Measurements from ENCODE around the gene ONECUT1. TPM values are rescaled to one million over a fixed set of nuclear protein-coding genes. Genes with fewer than 3 reads are reported as not detected.

The ONECUT1 gene
- total and polyA plus RNA-seq, 10 of the 15 experiments (the other 5 are each of a cell fraction or from before 2014, with no cell fraction given), result 0.28 TPM; not detected in 9

GRCh38 chr15:52782514-52782913 is 7.6 kb downstream of the ONECUT1 start:
- no peak overlapping the region for H3K27ac ChIP-seq (ENCODE audit: control insufficient read depth, insufficient read depth)
- FAIRE-seq, result no peak
- ChIA-PET SMC1A (ENCODE audit: uncharacterized antibody, unreplicated experiment) (interaction anchor here (0.6 to 1.5 kb wide), 3 partner anchors 12 to 936 kb away, joined by 3 read pairs; no protein-coding TSS in a partner anchor), POLR2A (no interaction called here), CTCF (interaction anchor here (1.1 to 1.5 kb wide), 4 partner anchors 8 to 414 kb away, joined by 3 read pairs; no protein-coding TSS in a partner anchor), RAD21 (ENCODE audit: unreplicated experiment) (no interaction called here)
- TF ChIP-seq NR2F1 (conservative IDR thresholded peaks at IDR 0.05) (no peak), SMAD1 (IDR thresholded peaks at IDR 0.05; ENCODE audit: low read depth, partially characterized antibody) (no peak), ATF3 (IDR thresholded peaks at IDR 0.05; ENCODE audit: borderline replicate concordance, extremely low read depth, low read depth, low read length) (no peak), BCLAF1 (IDR thresholded peaks at IDR 0.05) (no peak), ATF7 (IDR thresholded peaks at IDR 0.05; ENCODE audit: low read depth) (no peak), ZNF217 (IDR thresholded peaks at IDR 0.05) (no peak)
- no peak overlapping the region for H2AFZ ChIP-seq (ENCODE audit: control insufficient read depth, low read depth, low read length)
- H3K4me1 ChIP-seq (ENCODE audit: control insufficient read depth, insufficient read depth, low read length), result peaks cover 9% of the 10 kb centered on the region
- no peak overlapping the region for H3K9ac ChIP-seq (ENCODE audit: control insufficient read depth, insufficient read depth, low read length)
- H3K27me3 ChIP-seq (replicated peaks in 1 of 2; ENCODE audit: control insufficient read depth in 2 of 2, insufficient read depth in 2 of 2, low read length in 1 of 2), result peaks cover 19 to 25% of the 10 kb centered on the region in 2 experiments
- H3K9me3 ChIP-seq (replicated peaks; ENCODE audit: control insufficient read depth, insufficient read depth, low read length), result no peaks in the 10 kb centered on the region
- H4K20me1 ChIP-seq (ENCODE audit: control insufficient read depth, insufficient read depth), result no peaks in the 10 kb centered on the region
- DNase-seq (ENCODE audit: low read depth, low spot score), result no peak
- intact Hi-C loops (cut with micrococcal nuclease; ENCODE audit: unreplicated experiment) (loop anchor here (2.0 kb wide), 1 partner anchor 934 kb away; no protein-coding TSS in a partner anchor), in situ Hi-C loops (cut with MboI) (loop anchor here (10.0 kb wide), 1 partner anchor 932 kb away; no protein-coding TSS in a partner anchor)
- 36% methylated on average over 1 of the region's 1 CpG for WGBS (ENCODE audit: insufficient coverage, insufficient replicate concordance, low lambda C conversion rate, missing lambda C conversion rate)
- no peak overlapping the region for H3K4me3 ChIP-seq
- no peak overlapping the region for H3K4me2 ChIP-seq (ENCODE audit: control insufficient read depth, insufficient read depth)
- no peaks in the 10 kb centered on the region for H3K36me3 ChIP-seq (ENCODE audit: control insufficient read depth in 2 of 2, insufficient read depth in 2 of 2, low read length in 1 of 2)
- no TSS peak for BruUV-seq (replicated peaks)
- no peaks in the 10 kb centered on the region for H3K79me2 ChIP-seq (ENCODE audit: control insufficient read depth, insufficient read depth, low read length)
- no peak for ATAC-seq
